Panc1 (cell line): Measurements from ENCODE around the gene CTF1. TPM values are rescaled to one million over a fixed set of nuclear protein-coding genes. Genes with fewer than 3 reads are reported as not detected.

Experiments used
- ATAC-seq: fragments of 200-7000 bp; cut with Tn5 transposase; 2 replicates; pipeline ENCODE4 v1.9.1; 2020; ENCODE audit warnings: mild to moderate bottlenecking, moderate library complexity
- BruUV-seq: library from RNA; stranded (reverse); fragments of 400-500 nt; replicated peaks from 2 replicates; lab custom pipeline; 2021; lab: Mats Ljungman, UMichigan
- CTCF ChIA-PET: fragments of 300-600 bp; sonication (Branson Sonifier 250); formaldehyde crosslinking; loops from one replicate; lab custom pipeline; 2022; ENCODE audit warnings: antibody characterized with exemption; lab: Charles Lee
- POLR2A ChIA-PET: fragments of 300-600 bp; sonication (Branson Sonifier 250); formaldehyde crosslinking; loops from one replicate; lab custom pipeline; 2022; ENCODE audit warnings: antibody characterized with exemption; lab: Charles Lee
- DNase-seq: peaks from one replicate; pipeline ENCODE4 v3.0.0-alpha.2; 2010; ENCODE audit warnings: low read depth, low spot score
- H3K27ac ChIP-seq: 2 replicates; pipeline ENCODE4 v1.5.1; 2011; ENCODE audit warnings: mild to moderate bottlenecking, low read length, inconsistent platforms
- H3K27me3 ChIP-seq: fragments of 200-500 bp; sonication (Bioruptor generic); 2 replicates; pipeline ENCODE4 v1.6.0; 2014; ENCODE audit warnings: low read length, inconsistent platforms; ENCODE audit not compliant: control insufficient read depth, insufficient read depth
- H3K36me3 ChIP-seq: fragments of 200-500 bp; sonication (Bioruptor generic); 2 replicates; pipeline ENCODE4 v1.5.1; 2014; ENCODE audit warnings: inconsistent platforms, mild to moderate bottlenecking, low read length, moderate library complexity; ENCODE audit not compliant: control insufficient read depth, insufficient read depth
- H3K4me1 ChIP-seq: 2 replicates; pipeline ENCODE4 v1.5.1; 2011; ENCODE audit warnings: inconsistent platforms, mild to moderate bottlenecking, low read length, moderate library complexity; ENCODE audit not compliant: control insufficient read depth, insufficient read depth
- H3K4me3 ChIP-seq, 2 experiments: 2 replicates each; pipeline ENCODE4 v1.5.1; 2011 to 2012; ENCODE audit warnings: low read depth in 2 of 2, low read length in 2 of 2, mild to moderate bottlenecking in 2 of 2, inconsistent platforms in 1 of 2, moderate library complexity in 1 of 2
- H3K9me3 ChIP-seq: fragments of 200-500 bp; sonication (Bioruptor generic); 2 replicates; pipeline ENCODE4 v1.5.1; 2014; ENCODE audit warnings: low read depth, mild to moderate bottlenecking, inconsistent platforms, low read length, moderate library complexity; ENCODE audit not compliant: control insufficient read depth, insufficient read depth
- CTCF ChIP-seq: fragments of 450-650 bp; IDR thresholded peaks from 2 replicates; pipeline ENCODE4 v1.5.1; 2017; ENCODE audit warnings: mild to moderate bottlenecking
- POLR2AphosphoS5 ChIP-seq: IDR thresholded peaks from 2 replicates; pipeline ENCODE4 v1.6.1; 2012; ENCODE audit warnings: mild to moderate bottlenecking, low read depth, low read length, moderate library complexity
- SIN3A ChIP-seq: IDR thresholded peaks from 2 replicates; pipeline ENCODE4 v1.6.1; 2012; ENCODE audit warnings: low read depth, mild to moderate bottlenecking, low read length, moderate library complexity, borderline replicate concordance; ENCODE audit not compliant: insufficient read depth
- TCF7L2 ChIP-seq: IDR thresholded peaks from 2 replicates; pipeline ENCODE4 v1.6.1; 2011; ENCODE audit warnings: mild to moderate bottlenecking, low read depth, low read length, inconsistent platforms
- in situ Hi-C: cut with HindIII; loops from 2 replicates; pipeline ENCODE4 v1.10.0; 2016; ENCODE audit warnings: low sequenced_read_pairs, low pct_unique_long_range_greater_than_20kb
- intact Hi-C: fragments of 100-400 bp; cut with micrococcal nuclease; formaldehyde crosslinking; loops from one replicate; pipeline ENCODE4 v1.10.0; 2022; ENCODE audit not compliant: unreplicated experiment
- total RNA-seq: library from RNA; stranded (reverse); gene quantifications from one replicate; pipeline ENCODE4 v1.2.1, GENCODE V29; 2021; ENCODE audit not compliant: unreplicated experiment
- TF ChIP-seq, protein P1 (sequence below), 2 experiments: IDR thresholded peaks; 2 replicates each; pipeline ENCODE4 v1.6.1; 2011 to 2012; ENCODE audit warnings: low read depth in 2 of 2, control low read depth in 1 of 2, low read length in 1 of 2, mild to moderate bottlenecking in 1 of 2, moderate library complexity in 1 of 2; ENCODE audit not compliant: insufficient read depth in 1 of 2

CTF1 gene
- total RNA-seq, 1 experiment from 2014 or later: 2.9 TPM

DNA sequence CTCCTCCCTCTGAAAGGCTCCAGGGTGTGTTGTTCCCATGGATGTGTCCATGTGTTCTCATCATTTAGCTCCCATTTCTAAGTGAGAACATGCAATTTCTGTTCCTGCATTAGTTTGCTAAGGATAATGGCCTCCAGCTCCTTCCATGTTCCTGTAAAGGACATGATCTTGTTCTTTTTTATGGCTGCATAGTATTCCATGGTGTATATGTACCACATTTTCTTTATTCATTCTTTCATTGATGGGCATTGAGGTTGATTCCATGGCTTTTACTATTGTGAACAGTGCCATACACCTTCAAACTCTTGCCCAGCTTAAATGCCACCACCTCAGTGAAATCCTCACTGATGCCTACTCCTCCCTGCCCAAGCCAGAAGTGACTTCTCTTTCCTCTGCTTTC lies 47.9 kb downstream of the CTF1 start:
- ChIA-PET CTCF (no interaction called here), POLR2A (no interaction called here)
- in situ Hi-C loops (no loop called here), intact Hi-C loops (no loop called here)
- DNase-seq (no peak), ATAC-seq (no peak)
- no peak overlapping the region for H3K4me3 ChIP-seq
- H3K27me3 ChIP-seq: no peaks in the 10 kb centered on the region
- H3K4me1 ChIP-seq: peaks cover 16% of the 10 kb centered on the region
- TF ChIP-seq SIN3A (no peak), CTCF (no peak), TCF7L2 (no peak), POLR2AphosphoS5 (no peak)
- TF ChIP-seq, protein P1, sequence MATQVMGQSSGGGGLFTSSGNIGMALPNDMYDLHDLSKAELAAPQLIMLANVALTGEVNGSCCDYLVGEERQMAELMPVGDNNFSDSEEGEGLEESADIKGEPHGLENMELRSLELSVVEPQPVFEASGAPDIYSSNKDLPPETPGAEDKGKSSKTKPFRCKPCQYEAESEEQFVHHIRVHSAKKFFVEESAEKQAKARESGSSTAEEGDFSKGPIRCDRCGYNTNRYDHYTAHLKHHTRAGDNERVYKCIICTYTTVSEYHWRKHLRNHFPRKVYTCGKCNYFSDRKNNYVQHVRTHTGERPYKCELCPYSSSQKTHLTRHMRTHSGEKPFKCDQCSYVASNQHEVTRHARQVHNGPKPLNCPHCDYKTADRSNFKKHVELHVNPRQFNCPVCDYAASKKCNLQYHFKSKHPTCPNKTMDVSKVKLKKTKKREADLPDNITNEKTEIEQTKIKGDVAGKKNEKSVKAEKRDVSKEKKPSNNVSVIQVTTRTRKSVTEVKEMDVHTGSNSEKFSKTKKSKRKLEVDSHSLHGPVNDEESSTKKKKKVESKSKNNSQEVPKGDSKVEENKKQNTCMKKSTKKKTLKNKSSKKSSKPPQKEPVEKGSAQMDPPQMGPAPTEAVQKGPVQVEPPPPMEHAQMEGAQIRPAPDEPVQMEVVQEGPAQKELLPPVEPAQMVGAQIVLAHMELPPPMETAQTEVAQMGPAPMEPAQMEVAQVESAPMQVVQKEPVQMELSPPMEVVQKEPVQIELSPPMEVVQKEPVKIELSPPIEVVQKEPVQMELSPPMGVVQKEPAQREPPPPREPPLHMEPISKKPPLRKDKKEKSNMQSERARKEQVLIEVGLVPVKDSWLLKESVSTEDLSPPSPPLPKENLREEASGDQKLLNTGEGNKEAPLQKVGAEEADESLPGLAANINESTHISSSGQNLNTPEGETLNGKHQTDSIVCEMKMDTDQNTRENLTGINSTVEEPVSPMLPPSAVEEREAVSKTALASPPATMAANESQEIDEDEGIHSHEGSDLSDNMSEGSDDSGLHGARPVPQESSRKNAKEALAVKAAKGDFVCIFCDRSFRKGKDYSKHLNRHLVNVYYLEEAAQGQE (IDR thresholded peaks at IDR 0.05; ENCODE audit: insufficient read depth in 1 of 2, low read depth in 2 of 2, low read length in 1 of 2): no peak
- no peaks in the 10 kb centered on the region; the same call in 1 of the 2 replicates for H3K36me3 ChIP-seq
- H3K9me3 ChIP-seq: no peaks in the 10 kb centered on the region
- no TSS peak for BruUV-seq
- no peak overlapping the region for H3K27ac ChIP-seq

GRCh38 chr16:30946671-30947540 lies 50.5 kb downstream of the CTF1 start:
- intact Hi-C loops (no loop called here), in situ Hi-C loops (no loop called here)
- H3K36me3 ChIP-seq: no peaks in the 10 kb centered on the region; the same call in 1 of the 2 replicates
- TF ChIP-seq POLR2AphosphoS5 (no peak), CTCF (no peak), TCF7L2 (no peak), SIN3A (no peak)
- TF ChIP-seq, protein P1 (IDR thresholded peaks at IDR 0.05; ENCODE audit: insufficient read depth in 1 of 2, low read depth in 2 of 2, low read length in 1 of 2): no peak
- no peaks in the 10 kb centered on the region for H3K27me3 ChIP-seq
- H3K27ac ChIP-seq: no peak overlapping the region
- H3K9me3 ChIP-seq: no peaks in the 10 kb centered on the region
- POLR2A ChIA-PET: no interaction called here
- no peak overlapping the region for H3K4me3 ChIP-seq
- CTCF ChIA-PET: interaction anchor here (0.7 kb wide), 1 partner anchor 45 kb away, joined by 17 read pairs; no protein-coding TSS in a partner anchor
- ATAC-seq: no peak
- H3K4me1 ChIP-seq: peaks cover 35% of the 10 kb centered on the region
- BruUV-seq: no TSS peak
- no peak for DNase-seq
